Gastrocnemius medialis (tissue), 4 donors: ENCODE data around the gene MUSTN1.

Experiments used
- POLR2A ChIP-seq, 2 donors: fragments of 450-650 bp; IDR thresholded peaks; one replicate each; pipeline ENCODE4 v1.6.1; 2017; ENCODE audit warnings: antibody characterized with exemption in 2 of 2, mild to moderate bottlenecking in 2 of 2, moderate library complexity in 2 of 2
- TF ChIP-seq, protein P1 (sequence below), 5 experiments: fragments of 450-650 bp in 3 of 5; fragments of 200-600 bp in 2 of 5; sonication (generic) in 2 of 5; IDR thresholded peaks in 4 of 5; conservative IDR thresholded peaks in 1 of 5; 1 replicate in 4 of 5; 2 replicates in 1 of 5; pipeline ENCODE4 v1.5.1; 2016 to 2019; ENCODE audit warnings: antibody characterized with exemption in 5 of 5, mild to moderate bottlenecking in 3 of 5, moderate library complexity in 3 of 5

DNA sequence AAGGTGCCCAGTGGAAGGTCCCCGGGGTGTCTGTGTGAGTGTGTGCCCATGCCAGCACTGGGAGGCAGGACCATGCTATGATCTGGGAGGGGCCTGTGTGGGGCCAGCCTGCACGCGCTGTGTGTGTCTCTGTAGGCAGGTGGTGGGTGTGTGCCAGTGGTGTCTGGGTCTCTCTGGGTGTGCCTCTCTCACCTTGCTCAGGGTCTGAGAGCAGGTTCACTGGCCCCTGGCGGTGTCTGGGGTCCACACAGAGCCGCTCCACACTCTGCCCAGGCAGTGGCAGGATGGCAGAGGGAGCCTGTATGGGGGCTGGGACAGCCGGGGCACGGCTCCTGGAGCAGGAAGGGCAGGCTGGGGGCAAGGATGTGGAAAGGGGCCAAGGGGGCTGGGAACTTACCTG is 17.0 kb downstream of the MUSTN1 start:
- TF ChIP-seq, protein P1, sequence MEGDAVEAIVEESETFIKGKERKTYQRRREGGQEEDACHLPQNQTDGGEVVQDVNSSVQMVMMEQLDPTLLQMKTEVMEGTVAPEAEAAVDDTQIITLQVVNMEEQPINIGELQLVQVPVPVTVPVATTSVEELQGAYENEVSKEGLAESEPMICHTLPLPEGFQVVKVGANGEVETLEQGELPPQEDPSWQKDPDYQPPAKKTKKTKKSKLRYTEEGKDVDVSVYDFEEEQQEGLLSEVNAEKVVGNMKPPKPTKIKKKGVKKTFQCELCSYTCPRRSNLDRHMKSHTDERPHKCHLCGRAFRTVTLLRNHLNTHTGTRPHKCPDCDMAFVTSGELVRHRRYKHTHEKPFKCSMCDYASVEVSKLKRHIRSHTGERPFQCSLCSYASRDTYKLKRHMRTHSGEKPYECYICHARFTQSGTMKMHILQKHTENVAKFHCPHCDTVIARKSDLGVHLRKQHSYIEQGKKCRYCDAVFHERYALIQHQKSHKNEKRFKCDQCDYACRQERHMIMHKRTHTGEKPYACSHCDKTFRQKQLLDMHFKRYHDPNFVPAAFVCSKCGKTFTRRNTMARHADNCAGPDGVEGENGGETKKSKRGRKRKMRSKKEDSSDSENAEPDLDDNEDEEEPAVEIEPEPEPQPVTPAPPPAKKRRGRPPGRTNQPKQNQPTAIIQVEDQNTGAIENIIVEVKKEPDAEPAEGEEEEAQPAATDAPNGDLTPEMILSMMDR (IDR thresholded peaks at IDR 0.05 in 4 of 5, conservative IDR thresholded peaks at IDR 0.05 in 1 of 5): no peak
- no peak for TF ChIP-seq POLR2A (IDR thresholded peaks at IDR 0.05)
